ENCODE results near the gene EDN1.

The EDN1 gene

DNA sequence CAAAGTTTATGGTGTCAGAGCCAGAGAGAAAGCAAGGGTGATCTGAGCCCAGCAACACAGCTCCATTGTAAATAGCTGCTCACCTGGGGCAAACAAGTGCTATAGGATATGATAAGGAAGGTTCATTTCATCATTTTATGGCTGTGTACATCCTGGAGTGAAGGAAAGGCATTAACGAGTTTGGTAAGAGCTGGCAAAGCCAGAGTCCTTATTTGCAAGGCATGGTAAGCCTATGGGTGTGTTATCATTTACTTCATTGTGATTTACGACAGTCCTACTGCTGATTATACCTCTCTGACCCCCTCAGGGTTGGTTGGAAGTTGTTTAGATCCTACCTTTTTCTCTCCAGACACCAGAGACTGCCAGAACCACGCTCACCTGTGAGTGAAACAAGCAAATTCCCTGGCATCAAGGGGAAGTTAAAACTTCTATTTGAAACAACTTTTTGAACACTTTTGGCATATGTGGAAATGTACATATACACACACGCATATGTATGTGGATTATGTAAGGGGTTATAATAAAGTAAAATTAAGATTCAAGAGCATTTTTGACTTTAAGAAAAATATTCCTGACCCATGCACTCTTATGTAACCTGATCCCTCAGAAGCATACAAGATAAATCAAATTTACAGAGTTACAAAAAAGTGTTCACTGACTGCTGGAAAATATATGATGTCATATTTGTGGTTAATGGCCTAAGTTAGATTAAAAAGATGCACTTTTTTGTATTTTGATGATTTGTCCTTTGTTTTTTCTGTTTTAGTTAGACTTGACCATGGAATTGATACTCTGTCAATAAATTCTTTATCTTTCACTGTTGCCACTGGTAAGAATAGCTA is 40.4 kb upstream of the EDN1 start:
- no peak overlapping the region for H3K27ac ChIP-seq
- TF ChIP-seq ZFX (IDR thresholded peaks at IDR 0.05), result no peak
- TF ChIP-seq, protein P1, sequence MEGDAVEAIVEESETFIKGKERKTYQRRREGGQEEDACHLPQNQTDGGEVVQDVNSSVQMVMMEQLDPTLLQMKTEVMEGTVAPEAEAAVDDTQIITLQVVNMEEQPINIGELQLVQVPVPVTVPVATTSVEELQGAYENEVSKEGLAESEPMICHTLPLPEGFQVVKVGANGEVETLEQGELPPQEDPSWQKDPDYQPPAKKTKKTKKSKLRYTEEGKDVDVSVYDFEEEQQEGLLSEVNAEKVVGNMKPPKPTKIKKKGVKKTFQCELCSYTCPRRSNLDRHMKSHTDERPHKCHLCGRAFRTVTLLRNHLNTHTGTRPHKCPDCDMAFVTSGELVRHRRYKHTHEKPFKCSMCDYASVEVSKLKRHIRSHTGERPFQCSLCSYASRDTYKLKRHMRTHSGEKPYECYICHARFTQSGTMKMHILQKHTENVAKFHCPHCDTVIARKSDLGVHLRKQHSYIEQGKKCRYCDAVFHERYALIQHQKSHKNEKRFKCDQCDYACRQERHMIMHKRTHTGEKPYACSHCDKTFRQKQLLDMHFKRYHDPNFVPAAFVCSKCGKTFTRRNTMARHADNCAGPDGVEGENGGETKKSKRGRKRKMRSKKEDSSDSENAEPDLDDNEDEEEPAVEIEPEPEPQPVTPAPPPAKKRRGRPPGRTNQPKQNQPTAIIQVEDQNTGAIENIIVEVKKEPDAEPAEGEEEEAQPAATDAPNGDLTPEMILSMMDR (conservative IDR thresholded peaks at IDR 0.05), result no peak

DNA sequence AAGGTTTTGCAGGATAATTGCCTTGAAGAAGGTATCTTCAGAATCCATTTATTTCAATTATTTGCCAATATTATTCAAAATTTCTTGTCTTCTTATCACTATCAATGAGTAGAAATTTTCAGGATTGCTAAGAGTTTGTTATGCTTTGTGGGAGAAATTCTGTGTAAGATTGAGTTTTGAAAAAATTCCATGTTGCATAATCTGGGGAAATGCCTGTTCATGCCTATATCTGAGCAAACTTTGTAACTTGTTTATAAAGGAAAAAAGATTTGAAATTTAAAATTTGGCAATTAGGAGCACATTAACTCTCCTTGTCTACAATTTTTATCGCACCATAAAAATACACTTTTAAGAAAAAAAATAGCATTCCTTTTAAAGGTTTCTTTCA is 39.8 kb upstream of the EDN1 start:
- no peak for TF ChIP-seq ZFX (IDR thresholded peaks at IDR 0.05)
- TF ChIP-seq, protein P1 (conservative IDR thresholded peaks at IDR 0.05), result no peak
- no peak overlapping the region for H3K27ac ChIP-seq

DNA sequence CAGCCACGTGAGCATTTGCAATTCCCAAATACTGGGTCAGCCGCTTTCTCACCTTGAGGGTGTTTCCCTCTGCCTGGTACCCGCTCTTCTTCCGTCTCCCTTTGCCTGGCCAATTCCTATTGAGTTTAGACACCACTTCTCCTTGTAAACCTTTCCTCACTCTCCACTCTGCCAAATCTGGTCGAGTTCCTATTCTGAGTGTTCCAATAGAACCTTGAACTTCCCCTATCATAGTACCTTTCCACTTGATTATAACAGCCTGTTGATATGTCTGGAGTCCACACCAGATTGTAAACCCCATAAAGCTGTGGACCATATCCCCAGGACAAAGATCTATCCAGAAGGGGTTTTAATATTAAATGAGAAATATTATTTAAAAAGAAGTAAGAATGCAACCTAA is 36.0 kb upstream of the EDN1 start:
- H3K27ac ChIP-seq, result no peak overlapping the region
- TF ChIP-seq, protein P1 (conservative IDR thresholded peaks at IDR 0.05), result no peak
- TF ChIP-seq ZFX (IDR thresholded peaks at IDR 0.05), result no peak

DNA sequence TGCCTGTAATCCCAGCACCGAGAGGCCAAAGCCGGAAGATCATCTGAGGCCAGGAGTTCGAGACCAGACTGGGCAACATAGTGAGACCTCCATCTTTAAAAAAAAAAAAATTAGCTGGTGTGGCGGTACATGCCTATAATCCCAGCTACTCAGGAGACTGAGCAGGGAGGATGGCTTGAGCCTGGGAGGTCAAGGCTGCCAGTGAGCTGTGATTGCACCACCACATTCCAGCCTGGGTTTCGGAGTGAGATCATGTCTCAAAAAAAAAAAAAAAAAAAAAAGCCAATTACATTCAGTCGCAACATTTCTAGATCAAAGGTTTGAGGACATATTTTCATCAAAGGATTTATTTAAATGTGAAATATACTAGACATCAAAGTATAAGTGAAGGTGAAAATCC is 32.0 kb upstream of the EDN1 start:
- no peak for TF ChIP-seq ZFX (IDR thresholded peaks at IDR 0.05)
- TF ChIP-seq, protein P1 (conservative IDR thresholded peaks at IDR 0.05), result no peak
- H3K27ac ChIP-seq, result no peak overlapping the region

DNA sequence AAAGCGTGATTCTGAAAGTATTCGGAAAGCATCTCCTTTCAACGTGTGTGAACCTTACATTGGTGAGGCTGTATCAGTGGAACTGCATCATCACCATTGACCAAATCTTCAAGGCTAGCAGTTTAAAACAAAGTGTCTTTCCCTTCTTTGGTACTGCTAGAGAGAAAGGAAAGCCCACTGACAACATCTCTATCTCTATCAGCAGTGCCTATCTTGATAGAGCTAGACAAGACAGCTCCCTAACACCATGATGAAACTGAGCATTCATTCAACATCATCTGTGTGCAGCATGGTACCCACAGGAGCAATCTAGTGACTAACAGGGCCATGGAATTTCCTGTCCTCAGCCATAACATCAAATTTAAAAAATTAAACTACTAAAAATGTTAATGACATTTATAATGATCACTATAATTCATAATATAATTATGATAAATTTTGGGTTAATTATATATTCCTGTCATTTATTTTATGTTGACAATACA is 31.5 kb upstream of the EDN1 start:
- no peak for TF ChIP-seq ZFX (IDR thresholded peaks at IDR 0.05)
- TF ChIP-seq, protein P1 (conservative IDR thresholded peaks at IDR 0.05), result no peak
- H3K27ac ChIP-seq, result no peak overlapping the region

DNA sequence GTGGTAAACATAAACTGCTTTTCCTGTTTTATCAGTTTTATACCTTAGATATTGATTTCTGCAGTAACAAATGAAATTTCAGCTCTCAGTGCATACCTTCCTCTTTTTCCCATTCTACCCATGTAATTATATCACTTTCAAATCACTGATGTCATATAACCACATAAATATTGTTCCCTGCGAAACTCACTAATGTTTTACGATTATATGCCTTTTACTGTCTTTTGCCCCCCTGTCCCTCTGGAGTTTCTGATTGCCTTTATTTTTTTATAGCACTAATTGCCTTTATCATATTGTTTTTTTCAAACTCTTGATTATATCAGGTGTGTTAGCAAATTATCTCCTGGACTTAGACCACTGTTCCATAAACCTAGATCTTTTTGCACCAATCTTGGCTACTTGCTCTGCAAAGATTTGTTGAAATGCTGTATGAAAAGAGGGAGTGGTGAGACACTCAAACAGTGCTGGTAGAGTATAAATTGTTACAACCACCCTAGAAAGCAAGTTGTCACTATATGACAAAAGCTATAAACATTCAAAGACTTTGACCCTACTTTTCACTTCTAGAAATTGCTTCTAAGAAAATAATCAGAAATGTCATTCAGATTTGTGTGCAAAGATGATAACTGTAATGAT is 29.6 kb upstream of the EDN1 start:
- TF ChIP-seq, protein P1 (conservative IDR thresholded peaks at IDR 0.05), result no peak
- TF ChIP-seq ZFX (IDR thresholded peaks at IDR 0.05), result no peak
- H3K27ac ChIP-seq, result no peak overlapping the region

DNA sequence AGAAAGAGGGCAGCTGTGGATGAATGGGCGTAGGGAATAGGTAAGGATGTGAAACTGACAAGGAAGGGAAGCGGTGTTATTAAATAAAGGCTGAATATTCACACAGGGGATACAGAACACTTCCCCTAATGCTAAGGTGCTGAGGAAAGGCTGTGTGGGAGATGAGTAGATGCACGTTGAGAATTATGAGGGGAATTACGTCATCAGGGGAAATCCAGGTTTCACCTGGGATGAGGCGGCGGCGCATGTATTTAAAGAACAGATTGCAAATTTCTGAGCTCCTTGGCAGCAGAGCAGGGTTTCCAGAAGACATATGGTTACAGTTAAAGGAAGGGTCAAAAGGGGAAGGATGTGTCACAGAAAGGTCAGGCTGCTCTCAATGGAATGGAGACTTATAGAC is 28.7 kb upstream of the EDN1 start:
- TF ChIP-seq, protein P1 (conservative IDR thresholded peaks at IDR 0.05), result no peak
- TF ChIP-seq ZFX (IDR thresholded peaks at IDR 0.05), result no peak

More for the DNA sequence above, 28.7 kb upstream of the EDN1 start:
- H3K27ac ChIP-seq, result no peak overlapping the region

All from C4-2B (cell line).